K562 (cell line): ENCODE data around the gene FGF22. TPM values are rescaled to one million over a fixed set of nuclear protein-coding genes. Genes with fewer than 3 reads are reported as not detected.

Experiments
- ARNT ChIP-seq, 2 experiments: fragments of 450-650 bp; IDR thresholded peaks; 2 replicates each; pipeline ENCODE4 v1.6.1; 2016; ENCODE audit warnings: mild to moderate bottlenecking in 1 of 2
- ATF3 ChIP-seq, 2 experiments: fragments of 450-650 bp in 1 of 2; sonication (generic) in 1 of 2; formaldehyde crosslinking in 1 of 2; IDR thresholded peaks in 1 of 2; conservative IDR thresholded peaks in 1 of 2; 2 replicates each; pipeline versions ENCODE4 v1.6.1 to v1.8.1; 2016 to 2023; ENCODE audit warnings: mild to moderate bottlenecking in 2 of 2, moderate library complexity in 2 of 2, inconsistent platforms in 1 of 2, missing genetic modification reagents in 1 of 2
- CHCHD3 ChIP-seq: fragments of 250-450 bp; sonication (Bioruptor Pico); IDR thresholded peaks from 2 replicates; pipeline ENCODE4 v2.1.2; 2022; ENCODE audit warnings: mild to moderate bottlenecking
- DPF2 ChIP-seq: fragments of 450-650 bp; IDR thresholded peaks from 2 replicates; pipeline ENCODE4 v1.6.1; 2016
- FOSL1 ChIP-seq: fragments of 200-800 bp; sonication (Bioruptor generic); conservative IDR thresholded peaks from 2 replicates; pipeline ENCODE4 v1.6.1; 2016; ENCODE audit warnings: missing genetic modification characterization, missing compliant biosample characterization
- HDAC1 ChIP-seq, 2 experiments: fragments of 450-650 bp; IDR thresholded peaks; 2 replicates each; pipeline ENCODE4 v1.6.1; 2016 to 2017; ENCODE audit warnings: inconsistent platforms in 1 of 2, mild to moderate bottlenecking in 1 of 2, moderate library complexity in 1 of 2
- JUND ChIP-seq, 2 experiments: IDR thresholded peaks; 2 replicates in 1 of 2; 3 replicates in 1 of 2; pipeline ENCODE4 v1.6.1; 2011; ENCODE audit warnings: borderline replicate concordance in 2 of 2, low read depth in 2 of 2, low read length in 2 of 2, improper control_type of control experiment in 1 of 2, missing biosample characterization in 1 of 2, missing genetic modification characterization in 1 of 2, missing genetic modification reagents in 1 of 2
- LEF1 ChIP-seq: fragments of 450-650 bp; IDR thresholded peaks from 2 replicates; pipeline ENCODE4 v1.6.1; 2016; ENCODE audit warnings: mild to moderate bottlenecking
- MAFF ChIP-seq: IDR thresholded peaks from 2 replicates; pipeline ENCODE4 v1.6.1; 2012; ENCODE audit warnings: low read length, improper control_type of control experiment
- MAX ChIP-seq: sonication (generic); formaldehyde crosslinking; IDR thresholded peaks from 2 replicates; pipeline ENCODE4 v1.9.0; 2022; ENCODE audit warnings: mild to moderate bottlenecking, missing genetic modification reagents
- MYC ChIP-seq, 2 experiments: fragments of 250-450 bp in 1 of 2; sonication (Bioruptor Pico) in 1 of 2; IDR thresholded peaks; 2 replicates each; pipeline versions ENCODE4 v1.5.1 to v1.6.1; 2012 to 2021; ENCODE audit warnings: low read depth in 2 of 2, borderline replicate concordance in 1 of 2, improper control_type of control experiment in 1 of 2, low read length in 1 of 2, mild to moderate bottlenecking in 1 of 2, moderate library complexity in 1 of 2
- PHB ChIP-seq: fragments of 250-450 bp; sonication (Bioruptor Pico); IDR thresholded peaks from 2 replicates; pipeline ENCODE4 v1.5.0; 2021
- PHF20 ChIP-seq: fragments of 450-650 bp; IDR thresholded peaks from 2 replicates; pipeline ENCODE4 v1.6.1; 2018; ENCODE audit not compliant: partially characterized antibody
- PHF8 ChIP-seq: fragments of 200-600 bp; sonication (generic); IDR thresholded peaks from 2 replicates; pipeline ENCODE4 v1.6.1; 2012; ENCODE audit warnings: mixed run types, mild to moderate bottlenecking, inconsistent platforms, low read length, moderate library complexity, borderline replicate concordance
- POLR2G ChIP-seq: fragments of 200-400 bp; formaldehyde crosslinking; IDR thresholded peaks from 2 replicates; pipeline ENCODE4 v1.6.1; 2017; ENCODE audit warnings: low read depth, mild to moderate bottlenecking, antibody characterized with exemption, low read length, moderate library complexity
- RFX1 ChIP-seq: fragments of 450-650 bp; IDR thresholded peaks from 2 replicates; pipeline ENCODE4 v1.6.1; 2016; ENCODE audit warnings: mild to moderate bottlenecking, moderate library complexity
- SAFB ChIP-seq: fragments of 200-400 bp; formaldehyde crosslinking; IDR thresholded peaks from 2 replicates; pipeline ENCODE4 v1.6.1; 2017; ENCODE audit warnings: low read depth, low read length, borderline replicate concordance
- SP1 ChIP-seq: sonication (generic); formaldehyde crosslinking; IDR thresholded peaks from 2 replicates; pipeline ENCODE4 v1.8.1; 2022; ENCODE audit warnings: mild to moderate bottlenecking, missing genetic modification reagents
- SPI1 ChIP-seq: IDR thresholded peaks from 2 replicates; pipeline ENCODE4 v1.6.1; 2011; ENCODE audit warnings: low read depth, low read length, control low read depth, borderline replicate concordance
- SRF ChIP-seq, 2 experiments: fragments of 250-450, 450-650 bp in 1 of 2; sonication (Bioruptor Pico) in 1 of 2; sonication (generic) in 1 of 2; formaldehyde crosslinking; IDR thresholded peaks; 2 replicates each; pipeline versions ENCODE4 v1.5.0 to v1.5.1; 2020 to 2022; ENCODE audit warnings: mild to moderate bottlenecking in 1 of 2, missing genetic modification reagents in 1 of 2
- STAT5B ChIP-seq: fragments of 250-450 bp; sonication (Bioruptor Pico); IDR thresholded peaks from 2 replicates; pipeline ENCODE4 v1.8.0; 2021; ENCODE audit warnings: mild to moderate bottlenecking, inconsistent platforms
- TCF7L2 ChIP-seq: fragments of 150-350 bp; IDR thresholded peaks from 2 replicates; pipeline ENCODE4 v1.6.1; 2016; ENCODE audit warnings: low read depth, mild to moderate bottlenecking, low read length, moderate library complexity
- ZFX ChIP-seq: sonication (generic); formaldehyde crosslinking; IDR thresholded peaks from 2 replicates; pipeline ENCODE4 v1.8.0; 2022; ENCODE audit warnings: mild to moderate bottlenecking, missing genetic modification reagents, moderate library complexity
- ZKSCAN1 ChIP-seq: fragments of 150-350 bp; IDR thresholded peaks from 2 replicates; pipeline ENCODE4 v1.6.1; 2016; ENCODE audit warnings: low read depth, low read length
- ZNF174 ChIP-seq: fragments of 250-450 bp; sonication (Bioruptor Pico); IDR thresholded peaks from 2 replicates; pipeline ENCODE4 v1.4.0; 2020; ENCODE audit warnings: mild to moderate bottlenecking
- ZNF76 ChIP-seq: fragments of 250-450 bp; sonication (Bioruptor Pico); IDR thresholded peaks from 2 replicates; pipeline ENCODE4 v1.4.0; 2020; ENCODE audit warnings: mild to moderate bottlenecking, moderate library complexity, borderline replicate concordance
- ZNF785 ChIP-seq: fragments of 250-450 bp; sonication (Bioruptor Pico); IDR thresholded peaks from 2 replicates; pipeline ENCODE4 v1.4.0; 2020; ENCODE audit warnings: mild to moderate bottlenecking
- ZNF830 ChIP-seq: fragments of 250-450 bp; sonication (Bioruptor Pico); IDR thresholded peaks from 2 replicates; pipeline ENCODE4 v1.5.0; 2021; ENCODE audit warnings: mild to moderate bottlenecking
- polyA plus RNA-seq, 8 experiments: library from polyadenylated mRNA; depleted of rRNA in 4 of 8; stranded (reverse) in 5 of 8; unstranded in 3 of 8; fragments of >200 nt; fragmentation: Nextera tagmentation in 2 of 8; fragmentation: Illumina TruSeq in 1 of 8; extraction: Ambion mirVana in 2 of 8; extraction: Trizol in 1 of 8; gene quantifications; 2 replicates each; pipeline versions ENCODE4 v1.2.1 to v1.2.3, GENCODE V29; 2011 to 2014; ENCODE audit warnings: inconsistent platforms in 1 of 8, missing spikeins in 1 of 8
- total RNA-seq, 7 experiments: library from RNA; depleted of rRNA in 6 of 7; stranded (reverse); fragments of >200 nt in 6 of 7; fragmentation: Illumina TruSeq in 2 of 7; extraction: Trizol in 2 of 7; gene quantifications; 2 replicates each; pipeline versions ENCODE4 v1.2.1 to v1.2.3, GENCODE V29; 2011 to 2021; ENCODE audit warnings: low replicate concordance in 1 of 7

The FGF22 gene
- total and polyA plus RNA-seq, 9 of the 15 experiments (the other 6 are each of a cell fraction or from before 2014, with no cell fraction given): 0.14 to 2.2 (median 0.86) TPM; not detected in 4

- no peak for TF ChIP-seq RFX1
- TF ChIP-seq ZFX: peak; percentile 46; the same call in 1 of the 2 replicates
- no peak for TF ChIP-seq ZNF785 (CRISPR knock-in tag)
- peak; percentile 42; the same call in 1 of the 2 replicates for TF ChIP-seq PHF8
- TF ChIP-seq PHF20: peak; percentile 67
- TF ChIP-seq DPF2: peak; percentile 78
- TF ChIP-seq MAFF: no peak
- TF ChIP-seq MAX (CRISPR knock-in tag): peak; percentile 61; the same call in 1 of the 2 replicates
- TF ChIP-seq ZNF830 (CRISPR knock-in tag): no peak
- TF ChIP-seq SP1: peak; percentile 62
- TF ChIP-seq ATF3 (IDR thresholded peaks at IDR 0.05): 0 out of 2 replicates have a peak, but pooled peaks have one; percentile 11
- no peak for TF ChIP-seq ATF3 (CRISPR knock-in tag; conservative IDR thresholded peaks at IDR 0.05)
- TF ChIP-seq JUND (IDR thresholded peaks at IDR 0.05; ENCODE audit: borderline replicate concordance, low read depth, low read length): peak; percentile 55; the same call in 1 of the 2 replicates
- no peak; the same call in 2 of the 3 replicates for TF ChIP-seq JUND (tag; IDR thresholded peaks at IDR 0.05; ENCODE audit: borderline replicate concordance, low read depth, low read length)
- TF ChIP-seq PHB (CRISPR knock-in tag): no peak
- 0 out of 2 replicates have a peak, but pooled peaks have one; percentile 22 for TF ChIP-seq LEF1
- TF ChIP-seq ARNT (IDR thresholded peaks at IDR 0.05): no peak
- no peak for TF ChIP-seq SPI1
- no peak for TF ChIP-seq SRF (CRISPR knock-in tag; IDR thresholded peaks at IDR 0.05)
- TF ChIP-seq ZNF174: no peak
- peak; percentile 18; the same call in 1 of the 2 replicates for TF ChIP-seq POLR2G
- no peak for TF ChIP-seq ZNF76
- TF ChIP-seq CHCHD3 (CRISPR knock-in tag): no peak
- peak in 1 of 2 experiments; percentile 67; a peak in 2 of 4 replicates for TF ChIP-seq HDAC1 (IDR thresholded peaks at IDR 0.05)
- peak; percentile 75 for TF ChIP-seq SAFB
- no peak for TF ChIP-seq ZKSCAN1
- no peak for TF ChIP-seq STAT5B
- TF ChIP-seq MYC (IDR thresholded peaks at IDR 0.05; ENCODE audit: low read depth, low read length): peak; percentile 56; the same call in 1 of the 2 replicates
- TF ChIP-seq MYC (CRISPR knock-in tag; IDR thresholded peaks at IDR 0.05; ENCODE audit: borderline replicate concordance, low read depth): no peak
- 0 out of 2 replicates have a peak, but pooled peaks have one; percentile 41 for TF ChIP-seq FOSL1
- no peak for TF ChIP-seq TCF7L2
These were observed at the start of gene FGF22 (continued) for GRCh38 chr19:639253-640160.
